GM21529 (cell line): ENCODE measurements around the gene NGDN.
"Not testable (repeated sequence)": the region's sequence is repeated elsewhere in the genome, so short reads cannot be mapped to it uniquely, and the experiment has no call there.

Experiments
- ATAC-seq: cut with Tn5 transposase; IDR thresholded peaks from one replicate; pipeline ENCODE4 v1.9.1; 2021; ENCODE audit not compliant: unreplicated experiment

The NGDN gene, protein sequence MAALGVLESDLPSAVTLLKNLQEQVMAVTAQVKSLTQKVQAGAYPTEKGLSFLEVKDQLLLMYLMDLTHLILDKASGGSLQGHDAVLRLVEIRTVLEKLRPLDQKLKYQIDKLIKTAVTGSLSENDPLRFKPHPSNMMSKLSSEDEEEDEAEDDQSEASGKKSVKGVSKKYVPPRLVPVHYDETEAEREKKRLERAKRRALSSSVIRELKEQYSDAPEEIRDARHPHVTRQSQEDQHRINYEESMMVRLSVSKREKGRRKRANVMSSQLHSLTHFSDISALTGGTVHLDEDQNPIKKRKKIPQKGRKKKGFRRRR

DNA sequence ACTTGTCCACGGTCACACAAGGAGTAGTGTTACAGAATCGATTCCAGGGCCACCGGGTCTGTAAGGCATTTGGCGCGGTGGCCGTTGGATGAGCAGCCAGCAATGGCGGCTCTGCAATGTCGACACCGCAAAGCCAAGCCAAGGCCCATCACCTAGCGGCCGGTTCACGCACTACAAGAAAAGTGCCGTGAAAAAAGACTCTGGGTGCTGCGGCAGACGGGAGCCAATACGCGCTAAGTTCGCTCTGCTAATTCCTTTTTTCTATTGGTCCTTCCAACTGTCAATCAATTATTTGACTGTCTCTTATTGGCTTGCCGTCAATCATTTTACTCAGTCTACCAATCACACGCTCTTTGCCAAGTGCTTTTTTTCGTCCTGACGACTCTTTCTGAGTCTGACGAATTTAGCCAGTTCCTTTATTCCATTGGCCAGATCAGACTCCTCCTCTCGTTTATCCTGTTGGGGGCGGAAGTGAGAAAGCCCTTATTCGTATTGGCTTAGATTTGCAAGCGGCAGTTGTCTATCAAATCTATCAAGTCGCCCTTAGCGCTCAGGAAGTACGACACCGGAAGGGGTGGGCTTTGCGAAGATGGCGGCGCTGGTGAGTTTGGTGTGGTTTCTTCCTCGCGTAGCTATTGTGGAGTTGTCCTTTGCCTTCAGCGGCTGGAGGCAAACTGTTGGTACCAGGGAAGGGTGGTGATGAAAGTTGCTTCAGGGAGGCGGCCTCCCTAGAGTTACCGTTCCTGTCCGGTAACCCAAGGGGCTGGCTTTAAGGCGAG, at the start of gene NGDN:
TSS of gene NGDN (plus strand) at position 577 of the 779 bp plus-strand sequence. CDS start at position 590, 13 bp downstream.
- ATAC-seq: peak; percentile 94

DNA sequence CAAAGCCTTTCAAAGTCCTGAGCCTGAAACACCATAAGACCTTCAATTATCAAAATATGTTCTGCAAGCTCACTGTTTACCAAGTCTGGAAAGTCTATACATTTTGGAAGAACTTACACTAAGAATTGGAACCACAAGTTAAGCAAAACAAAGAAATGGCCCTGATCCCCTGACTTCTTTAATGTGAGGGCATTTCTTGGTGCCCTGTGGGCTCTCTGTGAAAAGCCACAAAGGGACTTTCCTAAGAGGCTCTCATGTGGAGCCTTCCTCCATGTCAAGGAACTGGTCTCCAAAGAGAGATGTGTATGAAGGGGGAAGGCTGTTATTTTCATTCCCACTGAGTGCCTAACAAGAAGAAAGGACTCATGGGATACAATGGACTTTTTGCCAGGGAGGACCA, 47.9 kb upstream of the NGDN start:
- no peak for ATAC-seq

DNA sequence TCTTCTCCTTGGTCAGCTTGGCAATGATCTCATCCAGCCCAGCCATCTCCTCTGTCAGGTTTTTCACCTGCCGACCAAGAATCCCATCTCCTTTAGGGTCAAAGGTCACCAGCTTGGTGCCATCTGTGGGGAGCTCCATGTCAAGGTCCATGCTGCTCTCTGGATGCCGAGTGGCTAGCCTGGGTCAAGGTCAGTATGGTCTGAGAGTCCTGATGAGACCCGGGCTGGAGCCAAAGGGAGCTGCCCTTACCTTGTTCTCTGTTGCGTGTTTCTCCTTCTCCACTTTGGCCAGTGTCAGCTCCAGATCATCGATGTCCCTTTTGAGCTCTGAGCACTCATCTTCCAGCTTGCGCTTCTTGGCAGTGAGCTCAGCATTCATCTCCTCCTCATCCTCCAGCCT, 45.8 kb upstream of the NGDN start:
- no peak for ATAC-seq

DNA sequence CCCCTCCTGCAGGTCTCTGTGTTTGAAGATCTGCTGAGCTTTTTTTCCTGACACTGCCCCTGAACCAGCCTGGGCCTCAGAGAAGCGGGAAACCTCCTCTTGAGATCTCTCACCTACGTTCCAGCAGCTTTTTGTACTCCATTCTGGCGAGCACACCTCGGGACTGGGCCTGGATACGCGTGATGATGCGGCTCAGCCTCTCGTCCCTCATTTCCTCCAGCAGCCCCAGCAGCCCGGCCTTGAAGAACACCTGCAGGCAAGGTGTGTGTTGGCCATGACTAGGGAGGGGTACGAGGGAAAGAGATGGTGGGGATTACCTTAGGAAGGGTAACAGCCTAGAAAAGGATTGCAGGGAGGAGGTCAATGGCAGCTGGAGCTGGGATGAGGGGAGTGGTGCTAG, 44.3 kb upstream of the NGDN start:
- ATAC-seq: no peak

DNA sequence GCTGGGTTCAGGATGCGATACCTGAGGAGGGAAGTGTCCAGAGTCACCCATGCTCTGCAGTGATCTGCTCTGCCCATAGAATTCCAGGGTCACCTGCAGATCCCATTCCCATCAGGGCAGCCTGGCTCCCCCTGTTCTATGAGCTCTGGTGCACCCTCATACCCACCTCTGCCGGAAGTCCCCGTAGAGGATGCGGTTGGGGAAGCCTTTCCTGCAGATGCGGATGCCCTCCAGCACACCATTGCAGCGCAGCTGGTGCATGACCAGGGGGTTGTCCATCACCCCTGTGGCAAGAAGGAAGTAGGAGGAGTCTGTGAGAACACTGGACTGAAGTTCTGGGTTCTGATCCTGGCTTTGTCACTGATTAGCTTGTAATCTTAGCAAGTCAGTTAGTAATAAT, 43.7 kb upstream of the NGDN start:
- ATAC-seq: not testable (repeated sequence)

DNA sequence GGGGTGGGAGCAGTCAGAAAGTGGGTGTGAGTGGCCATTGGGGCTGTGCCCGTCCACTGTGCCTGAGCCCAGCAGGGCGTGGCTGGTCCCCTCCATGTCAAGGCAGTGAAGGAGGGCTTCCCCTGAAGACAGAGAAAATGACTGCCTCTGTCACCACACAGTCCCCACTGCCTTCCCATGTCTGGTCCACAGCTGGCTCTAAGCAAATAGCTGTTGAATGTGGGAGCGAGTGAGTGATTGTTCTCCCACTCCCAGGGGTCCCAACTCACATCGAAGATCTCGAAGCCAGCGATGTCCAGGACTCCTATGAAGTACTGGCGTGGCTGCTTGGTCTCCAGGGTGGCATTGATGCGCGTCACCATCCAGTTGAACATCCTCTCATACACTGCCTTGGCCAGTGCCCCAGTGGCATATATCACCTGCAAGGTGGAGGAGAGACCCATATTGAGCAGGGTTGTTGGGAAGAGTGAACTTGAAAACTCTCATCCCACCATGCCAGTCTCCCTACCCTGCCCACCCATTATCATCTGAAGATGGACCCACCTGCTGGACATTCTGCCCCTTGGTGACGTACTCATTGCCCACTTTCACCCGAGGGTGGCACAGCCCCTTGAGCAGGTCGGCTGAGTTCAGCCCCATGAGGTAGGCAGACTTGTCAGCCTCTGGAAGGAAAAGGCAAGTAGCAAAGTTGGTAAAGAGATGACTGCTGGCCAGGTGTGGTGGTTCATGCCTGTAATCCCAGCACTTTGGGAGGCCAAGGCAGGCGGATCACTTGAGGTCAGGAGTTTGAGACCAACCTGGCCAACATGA, 40.6 kb upstream of the NGDN start:
- ATAC-seq: no peak

DNA sequence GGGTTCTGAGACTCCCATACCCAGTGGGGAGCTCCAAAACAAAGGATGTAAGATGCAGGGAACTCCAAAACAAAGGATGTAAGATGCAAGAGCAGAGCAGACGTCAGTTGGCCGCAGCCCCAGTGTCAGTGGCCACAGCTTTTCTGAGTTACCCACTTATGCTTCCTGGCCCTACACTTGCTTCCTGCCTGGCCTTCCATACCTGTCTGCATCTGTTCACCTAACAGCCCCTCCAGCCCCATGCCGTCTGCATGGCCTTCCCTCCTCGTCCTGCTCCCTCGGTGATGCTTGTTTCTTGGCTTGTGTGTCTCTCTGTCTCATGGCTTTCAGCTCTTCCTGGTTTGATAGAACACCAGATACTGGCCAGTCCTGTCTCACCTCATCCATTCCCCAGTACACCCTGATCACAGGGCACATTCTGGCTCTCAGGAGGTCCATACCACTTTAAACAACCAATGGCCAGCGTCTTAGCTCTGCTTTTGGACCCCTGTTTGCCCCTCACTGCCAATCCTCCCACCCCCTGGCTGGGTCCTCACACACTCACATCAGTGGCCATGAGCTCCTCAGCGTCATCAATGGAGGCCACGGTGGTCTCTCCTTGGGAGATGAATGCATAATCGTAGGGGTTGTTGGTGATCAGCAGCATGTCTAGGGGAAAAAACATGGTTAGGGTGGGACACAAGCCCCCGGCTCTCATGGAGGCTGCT, 39.3 kb upstream of the NGDN start:
- no peak for ATAC-seq

DNA sequence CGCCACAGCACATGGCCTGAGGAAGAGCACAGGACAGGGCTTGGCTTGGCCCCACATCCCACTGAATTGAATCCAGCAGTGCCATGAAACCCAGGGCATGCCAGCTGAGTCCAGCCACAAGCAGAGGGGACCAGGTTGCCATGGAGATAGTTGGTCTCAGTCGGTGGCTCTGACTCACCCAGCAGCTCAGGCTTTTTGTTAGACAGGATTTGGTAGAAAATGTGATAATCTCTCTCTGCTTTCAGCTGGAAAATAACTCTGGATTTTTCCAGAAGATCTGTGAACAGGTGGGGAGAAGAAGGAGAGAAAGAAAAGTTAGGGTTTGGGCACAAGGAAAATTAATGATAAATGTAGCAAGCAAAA, 38.8 kb upstream of the NGDN start:
- no peak for ATAC-seq

DNA sequence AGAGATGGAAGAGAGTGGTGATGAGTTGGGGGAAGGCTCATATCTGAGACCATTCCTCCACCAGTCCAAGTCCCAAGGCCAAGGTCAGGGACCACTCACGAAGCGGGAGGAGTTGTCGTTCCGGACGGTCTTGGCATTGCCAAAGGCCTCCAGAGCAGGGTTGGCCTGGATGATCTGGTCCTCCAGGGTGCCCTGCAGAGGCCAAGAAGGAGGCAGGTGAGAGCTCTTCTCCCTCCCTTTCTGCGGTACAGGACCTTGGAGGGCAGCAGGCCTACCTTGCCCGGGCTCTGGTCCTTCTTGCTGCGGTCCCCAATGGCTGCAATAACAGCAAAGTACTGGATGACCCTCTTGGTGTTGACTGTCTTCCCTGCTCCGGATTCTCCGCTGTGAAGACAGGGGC, 38.0 kb upstream of the NGDN start:
- ATAC-seq: no peak

DNA sequence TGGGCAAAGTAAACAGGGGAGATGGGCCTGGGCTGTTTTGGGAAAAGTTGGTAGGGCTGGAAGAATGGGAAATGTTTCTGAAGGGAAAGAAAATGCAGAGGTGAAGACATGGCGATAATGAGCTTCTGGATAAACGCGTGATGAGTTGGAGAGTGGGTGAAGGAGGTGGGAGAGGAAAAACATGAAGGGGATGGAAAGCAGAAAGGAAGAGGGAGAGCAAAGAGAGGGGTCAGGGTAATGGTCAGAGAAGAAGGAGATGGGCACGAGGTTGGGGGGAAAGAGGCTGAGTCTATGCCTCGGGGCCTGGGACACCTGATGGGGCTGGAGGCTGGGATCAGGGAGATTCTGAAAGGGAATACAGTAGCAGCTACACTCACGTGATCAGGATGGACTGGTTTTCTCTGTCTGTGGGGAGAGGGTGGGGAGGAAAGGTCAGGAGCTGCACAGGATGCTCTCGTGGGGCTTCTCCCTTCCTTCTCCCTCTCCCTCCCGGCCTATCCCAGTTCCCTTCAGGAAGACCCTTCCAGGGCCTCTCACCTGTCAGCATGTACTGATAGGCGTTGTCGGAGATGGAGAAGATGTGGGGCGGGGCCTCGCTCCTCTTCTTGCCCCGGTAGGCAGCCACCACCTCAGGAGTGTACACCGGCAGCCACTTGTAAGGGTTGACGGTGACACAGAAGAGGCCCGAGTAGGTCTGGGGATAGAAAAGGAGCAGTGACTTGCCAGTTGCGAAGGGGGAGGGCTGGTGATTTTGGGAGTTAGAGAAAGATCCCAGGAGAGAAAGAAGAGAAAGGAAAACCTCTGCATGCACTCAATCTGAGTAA, 37.2 kb upstream of the NGDN start:
- ATAC-seq: no peak

DNA sequence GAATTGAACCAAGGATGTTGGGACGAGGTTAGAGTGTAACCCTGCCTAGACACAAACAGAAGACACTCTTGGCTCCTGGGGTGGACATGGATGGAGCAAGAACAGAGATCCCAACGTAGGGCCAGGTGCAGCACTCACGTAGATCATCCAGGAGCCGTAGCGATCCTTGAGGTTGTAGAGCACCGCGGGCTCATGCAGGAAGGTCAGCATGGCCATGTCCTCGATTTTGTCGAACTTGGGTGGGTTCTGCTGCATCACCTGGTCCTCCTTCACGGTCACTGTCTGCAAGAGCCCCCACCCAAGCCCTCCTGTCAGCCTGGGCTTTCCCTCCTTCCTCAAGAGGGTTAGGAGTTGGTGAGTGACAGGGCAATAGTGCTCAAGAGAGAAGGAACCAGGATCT, 36.6 kb upstream of the NGDN start:
- no peak for ATAC-seq

DNA sequence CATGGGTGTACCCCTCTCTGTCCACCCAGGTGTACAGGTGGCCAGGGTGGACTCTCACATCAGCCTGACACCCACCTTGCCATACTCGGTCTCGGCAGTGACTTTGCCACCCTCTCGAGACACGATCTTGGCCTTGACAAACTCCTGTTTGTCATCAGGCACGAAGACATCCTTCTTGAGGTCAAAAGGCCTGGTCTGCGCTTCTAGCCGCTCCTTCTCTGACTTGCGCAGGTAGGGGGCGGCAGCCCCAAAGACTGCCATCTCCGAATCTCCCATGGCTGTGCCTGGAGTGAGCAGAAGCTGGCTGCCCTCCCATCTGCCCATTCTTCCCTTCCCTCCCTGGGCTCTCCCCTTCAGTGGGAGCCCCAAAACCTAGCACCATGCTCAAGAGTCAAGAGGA, 36.0 kb upstream of the NGDN start:
- ATAC-seq: no peak

DNA sequence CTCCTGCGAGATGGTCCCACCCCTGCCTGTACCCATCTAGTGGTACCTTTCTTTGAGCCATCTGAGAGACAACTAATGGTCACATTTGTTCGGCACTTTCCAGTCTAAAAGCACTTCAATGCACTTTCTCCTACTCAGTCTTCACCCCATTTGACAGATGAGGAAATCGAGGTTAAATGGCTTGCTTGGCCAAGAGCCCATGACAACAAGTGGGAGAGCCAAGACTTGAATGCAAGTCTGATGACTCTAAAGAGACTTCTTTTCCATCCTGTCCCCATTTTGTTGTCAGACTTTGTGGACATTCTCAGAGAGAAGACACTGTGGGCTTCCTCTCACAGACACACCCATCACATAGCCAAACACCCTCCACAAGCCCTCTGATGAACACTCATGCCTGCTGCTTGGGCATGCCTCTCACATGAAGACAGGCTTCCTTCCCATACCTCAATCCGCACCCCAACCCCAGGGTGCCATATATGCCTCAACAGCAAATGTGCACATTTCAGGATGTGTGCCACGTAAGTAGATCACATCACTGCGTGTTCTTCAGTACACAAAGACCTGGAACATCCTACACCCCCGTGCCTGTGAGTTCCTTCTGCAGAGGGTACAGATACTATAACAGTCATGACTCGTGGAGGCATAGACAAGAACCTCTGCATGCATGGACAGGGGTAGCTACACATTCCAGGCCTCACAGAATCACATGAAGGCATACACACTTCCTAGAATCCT, 34.8 kb upstream of the NGDN start:
- no peak for ATAC-seq

DNA sequence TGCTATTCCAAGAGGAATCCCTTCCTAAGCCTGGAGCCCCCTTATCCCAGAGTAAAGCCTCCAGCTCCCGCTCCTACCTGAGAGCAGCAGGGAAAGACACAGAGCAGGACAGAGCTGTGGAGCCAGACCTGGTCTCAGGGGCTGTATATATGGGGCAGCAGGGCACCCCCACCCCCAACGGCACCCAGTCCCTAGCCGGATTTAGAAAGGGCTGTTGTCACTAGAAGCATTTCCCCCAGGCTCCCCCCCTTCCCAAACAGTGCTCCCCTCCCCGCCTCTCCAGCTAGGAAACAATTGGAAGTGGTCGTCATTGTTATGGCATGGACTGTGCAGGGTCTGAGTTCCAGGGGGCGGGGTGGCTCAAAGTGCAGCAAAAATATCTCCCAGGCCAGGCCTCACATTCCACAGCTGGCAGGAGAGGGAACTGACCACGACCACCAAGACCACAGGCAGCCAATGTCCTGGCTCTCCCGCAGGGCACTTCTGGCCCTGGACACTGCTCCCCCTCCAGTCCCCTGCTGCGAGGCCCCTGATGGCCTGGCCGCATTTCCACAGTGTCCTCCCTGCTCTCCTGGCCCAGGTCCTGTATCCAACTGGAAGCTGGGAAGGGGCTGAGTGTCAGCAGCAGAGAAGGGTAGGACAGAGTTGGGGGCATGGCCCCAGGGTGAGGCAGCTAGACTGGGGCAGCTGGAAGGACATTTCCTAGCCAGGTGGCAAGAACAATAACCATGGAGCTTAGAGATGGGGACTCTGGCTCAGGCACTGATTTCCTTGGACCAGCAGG, 33.8 kb upstream of the NGDN start, which contains the start of gene MYH7:
TSS of gene MYH7 (minus strand) at position 118 of the 784 bp plus-strand sequence. CDS start 1,928 bp downstream, outside the sequence.
- ATAC-seq: no peak

DNA sequence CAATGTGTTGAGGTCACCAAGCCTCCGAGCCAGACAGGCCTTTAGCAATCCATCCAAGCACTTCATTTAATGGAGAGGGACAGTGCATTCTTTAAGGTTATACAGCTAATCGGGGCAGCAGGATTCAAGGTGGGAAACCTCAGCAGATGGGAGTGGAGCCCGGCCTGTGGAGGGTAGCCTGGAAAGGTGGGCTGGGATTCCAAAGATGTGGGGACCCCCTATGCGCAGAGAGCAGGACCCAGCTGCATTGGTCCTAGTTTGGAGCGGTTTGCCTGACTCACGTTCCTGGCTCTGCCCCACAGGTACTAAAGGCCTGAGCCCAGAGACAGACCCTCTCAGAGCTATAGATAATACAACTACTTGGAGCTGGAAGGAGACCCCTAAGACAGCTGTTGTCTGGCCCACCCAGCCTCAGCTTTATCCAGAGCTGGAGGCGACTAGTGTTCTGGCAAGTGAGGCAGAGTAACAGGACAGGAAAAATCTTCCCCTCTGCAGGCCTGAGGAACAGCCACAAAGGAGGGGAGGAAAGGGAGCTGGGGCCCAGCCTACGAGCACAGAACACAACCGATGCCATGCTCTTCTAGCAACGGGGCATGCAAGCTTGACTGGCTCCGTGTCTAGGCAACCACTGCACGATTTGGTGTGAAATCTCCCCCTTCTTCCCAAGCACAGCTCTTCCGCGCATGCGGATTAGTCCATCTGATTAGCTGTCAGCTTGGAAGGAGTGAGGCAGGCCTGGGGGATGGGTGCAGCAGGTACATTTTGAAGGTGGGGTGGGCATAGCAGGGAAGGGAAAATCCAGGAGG, 33.0 kb upstream of the NGDN start:
- ATAC-seq: no peak

DNA sequence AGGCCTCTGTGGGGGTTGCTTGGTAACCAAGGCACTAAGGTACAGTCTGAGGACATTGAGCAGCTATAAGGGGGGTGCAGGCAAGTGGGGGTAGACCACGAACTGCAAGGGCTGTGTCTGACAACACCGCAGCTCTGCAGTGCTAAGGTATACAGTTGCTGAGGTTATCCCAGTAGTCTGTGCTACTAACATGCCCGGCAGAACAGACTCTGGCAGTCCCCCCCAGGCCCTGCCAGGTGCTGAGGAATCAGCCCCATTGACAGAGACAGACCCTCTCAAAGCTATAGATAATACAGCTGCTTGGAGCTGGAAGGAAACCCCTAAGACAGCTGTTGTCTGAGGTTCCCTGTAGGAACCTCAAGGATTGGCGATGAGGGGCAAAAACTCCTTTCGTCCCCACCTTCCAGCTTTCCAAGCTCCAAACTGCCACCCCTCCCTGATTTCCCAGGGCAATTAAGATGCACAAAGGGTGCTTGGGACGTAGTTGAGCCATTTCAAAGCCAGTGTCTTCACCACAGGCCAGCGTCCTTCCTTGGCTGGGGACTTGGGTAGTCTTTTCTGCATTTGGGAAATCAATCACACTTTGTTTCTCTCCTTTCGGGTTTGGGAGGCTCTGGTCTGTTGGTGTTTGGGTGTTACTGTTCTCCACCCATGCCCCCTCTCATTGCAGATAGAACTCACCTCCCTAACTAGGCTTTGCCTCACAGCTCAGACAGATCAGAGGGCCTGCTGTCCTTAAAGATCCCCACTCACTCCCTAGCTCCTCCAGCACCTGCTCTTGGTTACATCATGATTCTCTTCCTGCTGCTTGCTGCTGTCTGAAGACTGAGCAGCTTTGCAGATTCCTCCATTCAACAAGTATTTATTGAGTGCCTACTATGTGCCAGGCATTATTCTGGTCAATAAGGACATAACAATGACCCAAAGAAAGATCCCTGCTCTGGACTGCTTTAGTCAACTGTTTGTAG, 32.1 kb upstream of the NGDN start:
- no peak for ATAC-seq
